ENCODE measurements around the gene GUCY1A2. TPM values are rescaled to one million over a fixed set of nuclear protein-coding genes. Genes with fewer than 3 reads are reported as not detected.

Gene GUCY1A2
- total and polyA plus RNA-seq, 2 donors (not counting 3 experiments of a cell fraction or from before 2014, with no cell fraction given): 0.02 to 0.03 TPM

DNA sequence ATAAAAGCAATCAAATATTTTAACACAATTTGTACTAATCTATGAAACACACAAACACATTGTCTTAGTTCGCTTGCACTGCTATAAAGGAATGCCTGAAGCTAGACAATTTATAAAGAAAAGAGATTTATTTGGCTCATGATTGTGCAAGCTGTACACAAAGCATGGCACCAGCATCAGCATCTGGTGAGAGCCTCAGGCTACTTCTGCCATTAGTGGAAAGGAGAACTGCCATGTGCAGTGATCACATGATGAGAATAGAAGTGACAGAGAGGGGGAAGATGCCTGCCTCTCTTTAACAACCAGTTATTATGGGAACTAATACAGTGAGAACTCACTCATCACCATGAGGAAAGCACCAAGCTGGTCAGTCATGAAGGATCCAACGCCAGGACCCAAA lies 105.1 kb downstream of the GUCY1A2 start:
- no TSS peak for BruUV-seq (replicated peaks)
- TF ChIP-seq EZH2 (IDR thresholded peaks at IDR 0.05; ENCODE audit: borderline replicate concordance, low read depth, low read length, severe bottlenecking) (no peak), POLR2A (IDR thresholded peaks at IDR 0.05; ENCODE audit: low read depth, low read length) (no peak), GATA2 (IDR thresholded peaks at IDR 0.05; ENCODE audit: insufficient read depth, insufficient read length, low read depth, low read length) (no peak), MYC (IDR thresholded peaks at IDR 0.05; ENCODE audit: low read depth, low read length) (no peak), FOS (IDR thresholded peaks at IDR 0.05; ENCODE audit: borderline replicate concordance, insufficient read depth, low read length) (no peak), POLR2AphosphoS5 (IDR thresholded peaks at IDR 0.05; ENCODE audit: insufficient read depth, low read depth, low read length) (no peak), JUN (IDR thresholded peaks at IDR 0.05; ENCODE audit: borderline replicate concordance, insufficient read depth, insufficient read length, low read depth) (no peak)
- TF ChIP-seq, protein P1, sequence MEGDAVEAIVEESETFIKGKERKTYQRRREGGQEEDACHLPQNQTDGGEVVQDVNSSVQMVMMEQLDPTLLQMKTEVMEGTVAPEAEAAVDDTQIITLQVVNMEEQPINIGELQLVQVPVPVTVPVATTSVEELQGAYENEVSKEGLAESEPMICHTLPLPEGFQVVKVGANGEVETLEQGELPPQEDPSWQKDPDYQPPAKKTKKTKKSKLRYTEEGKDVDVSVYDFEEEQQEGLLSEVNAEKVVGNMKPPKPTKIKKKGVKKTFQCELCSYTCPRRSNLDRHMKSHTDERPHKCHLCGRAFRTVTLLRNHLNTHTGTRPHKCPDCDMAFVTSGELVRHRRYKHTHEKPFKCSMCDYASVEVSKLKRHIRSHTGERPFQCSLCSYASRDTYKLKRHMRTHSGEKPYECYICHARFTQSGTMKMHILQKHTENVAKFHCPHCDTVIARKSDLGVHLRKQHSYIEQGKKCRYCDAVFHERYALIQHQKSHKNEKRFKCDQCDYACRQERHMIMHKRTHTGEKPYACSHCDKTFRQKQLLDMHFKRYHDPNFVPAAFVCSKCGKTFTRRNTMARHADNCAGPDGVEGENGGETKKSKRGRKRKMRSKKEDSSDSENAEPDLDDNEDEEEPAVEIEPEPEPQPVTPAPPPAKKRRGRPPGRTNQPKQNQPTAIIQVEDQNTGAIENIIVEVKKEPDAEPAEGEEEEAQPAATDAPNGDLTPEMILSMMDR (IDR thresholded peaks at IDR 0.05; ENCODE audit: extremely low read depth in 1 of 2, insufficient read depth in 1 of 2, low read depth in 1 of 2, low read length in 2 of 2): no peak
- TF ChIP-seq, protein P2, sequence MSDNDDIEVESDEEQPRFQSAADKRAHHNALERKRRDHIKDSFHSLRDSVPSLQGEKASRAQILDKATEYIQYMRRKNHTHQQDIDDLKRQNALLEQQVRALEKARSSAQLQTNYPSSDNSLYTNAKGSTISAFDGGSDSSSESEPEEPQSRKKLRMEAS (IDR thresholded peaks at IDR 0.05; ENCODE audit: insufficient read depth, insufficient read length): no peak
- Histone ChIP-seq H3K27me3 (ENCODE audit: control insufficient read depth in 2 of 2, insufficient read depth in 2 of 2, low read length in 2 of 2) (no peaks in the 10 kb centered on the region), H3K27ac (ENCODE audit: insufficient read depth, low read depth, low read length) (no peak overlapping the region), H3K4me1 (ENCODE audit: control insufficient read depth, extremely low read depth, insufficient read depth, low read length) (no peaks in the 10 kb centered on the region), H3K9me1 (replicated peaks; ENCODE audit: control insufficient read depth, extremely low read depth, insufficient read depth, low read length) (no peaks in the 10 kb centered on the region), H3K79me2 (ENCODE audit: control insufficient read depth, insufficient read depth, low read length) (no peaks in the 10 kb centered on the region), H3K9me3 (replicated peaks; ENCODE audit: control insufficient read depth, insufficient read depth, low read length) (no peaks in the 10 kb centered on the region), H2AFZ (ENCODE audit: low read depth, low read length) (no peak overlapping the region), H3K9ac (replicated peaks; ENCODE audit: extremely low read depth, insufficient read depth, low read length) (no peak overlapping the region), H4K20me1 (replicated peaks; ENCODE audit: control insufficient read depth, extremely low read depth, insufficient read depth, low read length) (no peaks in the 10 kb centered on the region), H3K4me3 (replicated peaks in 1 of 3; ENCODE audit: insufficient read depth in 1 of 3, low read depth in 1 of 3, low read length in 3 of 3) (no peak overlapping the region), H3K4me2 (ENCODE audit: insufficient read depth, low read length) (no peak overlapping the region), H3K36me3 (ENCODE audit: control insufficient read depth in 2 of 2, extremely low read depth in 1 of 2, insufficient read depth in 2 of 2, low read length in 2 of 2) (no peaks in the 10 kb centered on the region)
- ChIA-PET POLR2A (no interaction called here), CTCF (no interaction called here)
- DNase-seq (ENCODE audit: low read depth, low spot score) (no peak), FAIRE-seq (no peak)
- dilution Hi-C loops (cut with MboI; ENCODE audit: extremely low pct_ligation_motif_present, low sequenced_read_pairs) (no loop called here), intact Hi-C loops (cut with micrococcal nuclease) (no loop called here)
